22Rv1 (cell line): ENCODE measurements around the gene RTN4.

Experiments used
- CTCF ChIP-seq: fragments of 450-650 bp; IDR thresholded peaks from 2 replicates; pipeline ENCODE4 v1.5.1; 2017; ENCODE audit warnings: mild to moderate bottlenecking
- ZFX ChIP-seq: fragments of 450-650 bp; IDR thresholded peaks from 2 replicates; pipeline ENCODE4 v1.6.1; 2017; ENCODE audit warnings: antibody characterized with exemption, borderline replicate concordance

- TF ChIP-seq CTCF, result no peak
- TF ChIP-seq ZFX, result no peak
Measured at GRCh38 chr2:55087936-55088335, 37.7 kb upstream of the RTN4 start.
